HUES48 (cell line): ENCODE data around the gene AKAP10.
"Not testable (repeated sequence)": the region's sequence is repeated elsewhere in the genome, so short reads cannot be mapped to it uniquely, and the experiment has no call there.

Experiments used
- H3K27ac ChIP-seq: one replicate; pipeline ENCODE4 v1.7.0; 2013; ENCODE audit warnings: low read depth, low read length, inconsistent platforms
- H3K27me3 ChIP-seq: 2 replicates; pipeline ENCODE4 v1.6.1; 2013; ENCODE audit warnings: mild to moderate bottlenecking, low read length; ENCODE audit not compliant: control insufficient read depth, insufficient read depth
- H3K36me3 ChIP-seq: 2 replicates; pipeline ENCODE4 v1.6.1; 2013; ENCODE audit warnings: low read length; ENCODE audit not compliant: control insufficient read depth, insufficient read depth
- H3K4me1 ChIP-seq: 2 replicates; pipeline ENCODE4 v1.6.1; 2013; ENCODE audit warnings: mild to moderate bottlenecking, low read length; ENCODE audit not compliant: control insufficient read depth, insufficient read depth
- H3K4me3 ChIP-seq: 2 replicates; pipeline ENCODE4 v1.5.1; 2013; ENCODE audit warnings: mild to moderate bottlenecking, low read depth, low read length
- H3K9ac ChIP-seq: 2 replicates; pipeline ENCODE4 v1.6.1; 2013; ENCODE audit warnings: mild to moderate bottlenecking, low read depth, low read length, moderate library complexity
- H3K9me3 ChIP-seq: 2 replicates; pipeline ENCODE4 v1.6.1; 2013; ENCODE audit warnings: low read length; ENCODE audit not compliant: control insufficient read depth, insufficient read depth

AKAP10 gene

GRCh38 chr17:19865021-19865420, 112.6 kb downstream of the AKAP10 start:
- no peak overlapping the region for H3K9ac ChIP-seq
- no peak overlapping the region for H3K27ac ChIP-seq

GRCh38 chr17:19860647-19861177, 116.9 kb downstream of the AKAP10 start:
- not testable (repeated sequence) for H3K27me3 ChIP-seq, H3K4me1 ChIP-seq, H3K9me3 ChIP-seq, H3K4me3 ChIP-seq, H3K9ac ChIP-seq, H3K27ac ChIP-seq, H3K36me3 ChIP-seq

More at GRCh38 chr17:19865021-19865420, 112.6 kb downstream of the AKAP10 start:
- H3K27me3 ChIP-seq, result peaks cover 12% of the 10 kb centered on the region
- H3K9me3 ChIP-seq, result no peaks in the 10 kb centered on the region
- H3K36me3 ChIP-seq, result no peaks in the 10 kb centered on the region
- no peak overlapping the region for H3K4me3 ChIP-seq
- H3K4me1 ChIP-seq, result no peaks in the 10 kb centered on the region

GRCh38 chr17:19857640-19858039, 120.0 kb downstream of the AKAP10 start:
- no peaks in the 10 kb centered on the region for H3K36me3 ChIP-seq
- H3K9ac ChIP-seq, result no peak overlapping the region
- no peak overlapping the region for H3K27ac ChIP-seq
- H3K27me3 ChIP-seq, result no peaks in the 10 kb centered on the region
- H3K9me3 ChIP-seq, result no peaks in the 10 kb centered on the region
- no peaks in the 10 kb centered on the region for H3K4me1 ChIP-seq
- no peak overlapping the region for H3K4me3 ChIP-seq
